Measurements from ENCODE around the gene TMEM121B.

TMEM121B gene

DNA sequence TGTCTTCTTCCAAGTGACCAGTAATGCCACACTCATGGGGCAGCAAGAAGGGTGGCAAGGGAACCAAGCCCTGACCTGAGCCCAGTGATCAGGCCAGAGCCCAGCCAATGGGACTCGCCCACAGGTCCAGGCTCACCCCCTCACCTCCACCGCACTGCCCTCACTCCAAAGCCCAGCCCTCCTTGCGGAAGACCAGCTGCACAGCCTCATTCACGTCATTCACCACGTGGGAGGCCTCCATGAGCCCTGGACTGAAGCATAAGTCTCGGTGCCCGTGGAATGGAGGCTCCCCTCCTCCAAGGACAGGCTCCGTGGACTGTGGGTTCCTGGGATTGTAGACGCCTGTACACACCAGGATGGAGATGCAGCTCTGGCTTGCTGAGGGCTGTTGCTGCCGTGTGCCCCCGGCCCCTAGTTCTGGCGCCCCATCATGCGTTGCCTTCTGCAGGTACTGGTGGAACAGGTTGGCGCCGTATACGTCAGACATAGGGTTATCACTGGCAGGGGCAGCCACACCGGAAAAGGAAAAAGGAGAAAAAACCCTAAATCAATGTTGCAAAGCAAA lies 16.8 kb upstream of the TMEM121B start:
- DNase-seq: no peak

DNA sequence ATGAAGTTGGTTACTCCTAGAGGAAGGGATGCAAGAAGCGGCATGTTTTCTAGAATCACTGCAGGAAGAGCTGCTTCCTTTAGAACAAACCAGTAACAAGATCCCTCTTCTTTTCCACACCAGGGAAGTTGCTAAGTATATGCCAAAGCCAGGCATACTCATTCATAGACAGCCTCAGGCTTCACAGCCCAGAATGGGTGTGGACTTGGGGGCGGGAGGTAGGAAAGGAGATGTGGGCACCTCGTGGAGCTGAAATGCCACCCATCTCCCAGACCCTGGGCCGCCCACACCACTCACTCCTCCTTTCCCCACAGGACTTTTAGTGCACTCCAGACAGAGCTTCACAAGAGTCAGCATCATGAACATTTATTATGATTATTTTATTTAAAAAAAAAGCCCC lies 16.0 kb upstream of the TMEM121B start:
- no peak for DNase-seq

DNA sequence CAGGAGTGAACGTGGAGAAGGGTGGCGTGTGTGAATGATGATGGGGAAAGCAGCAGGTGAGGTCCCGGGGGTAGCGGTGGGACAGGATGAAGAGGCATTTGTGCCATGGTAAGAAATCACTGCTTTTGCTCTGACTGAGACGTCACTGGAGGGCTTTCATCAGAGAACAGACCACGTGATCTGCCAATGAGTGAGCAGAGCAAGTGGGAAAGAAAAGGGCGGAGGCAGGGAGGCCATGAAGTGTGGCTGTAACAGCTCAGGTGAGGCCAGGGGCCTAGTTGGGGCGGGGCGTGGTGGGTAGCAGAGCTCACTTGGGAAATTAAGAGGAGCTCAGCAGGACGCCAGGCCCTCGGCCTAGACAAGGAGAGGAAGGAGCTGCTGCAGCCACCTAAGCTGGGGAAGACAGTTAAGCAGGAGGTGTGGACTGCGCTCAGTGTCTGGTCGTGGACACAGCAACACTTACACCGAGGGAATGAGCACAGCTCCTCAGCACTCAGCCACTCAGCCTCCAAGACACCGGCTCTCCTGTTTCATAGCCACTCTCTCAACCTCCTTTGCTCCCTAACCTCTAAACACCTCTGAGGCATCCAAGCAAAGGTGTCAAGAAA lies 14.1 kb upstream of the TMEM121B start:
- no peak for DNase-seq

DNA sequence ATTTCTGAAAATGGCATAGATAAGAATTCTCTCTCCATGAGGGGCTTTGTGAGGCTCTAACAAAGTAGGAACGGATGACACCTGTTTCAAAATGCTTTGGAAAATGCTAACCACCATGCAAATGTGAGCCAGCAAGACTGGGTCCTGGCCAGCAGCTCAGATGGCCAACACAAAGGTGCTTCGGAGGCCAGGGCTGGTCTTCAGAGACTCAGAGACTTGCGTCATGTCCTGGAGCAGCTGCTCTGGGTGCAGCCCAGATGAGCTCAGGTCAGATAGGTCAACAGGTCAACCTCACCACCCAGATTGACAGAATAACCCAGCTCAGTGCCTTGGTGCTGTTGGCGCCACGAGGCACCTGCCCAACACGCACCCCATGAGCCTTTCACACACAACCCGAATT lies 12.0 kb upstream of the TMEM121B start:
- no peak for DNase-seq

DNA sequence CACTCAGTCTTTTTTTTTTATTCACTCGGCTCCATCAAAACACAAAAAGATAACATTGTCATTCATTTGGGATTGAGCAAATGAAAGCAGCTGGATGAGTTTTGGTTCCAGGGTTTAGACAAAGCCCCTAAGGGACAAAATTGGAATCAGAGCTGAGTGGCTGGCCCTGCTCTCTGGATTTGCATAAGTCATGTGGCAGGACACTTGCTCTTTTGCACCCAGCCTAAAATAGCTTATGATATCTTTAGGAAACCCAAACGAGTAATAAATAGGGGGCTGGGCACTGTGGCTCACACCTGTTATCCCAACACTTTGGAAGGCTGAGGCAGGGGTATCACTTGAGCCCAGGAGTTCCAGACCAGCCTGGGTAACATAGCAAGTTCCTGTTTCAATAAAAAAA lies 11.0 kb upstream of the TMEM121B start:
- DNase-seq: no peak

DNA sequence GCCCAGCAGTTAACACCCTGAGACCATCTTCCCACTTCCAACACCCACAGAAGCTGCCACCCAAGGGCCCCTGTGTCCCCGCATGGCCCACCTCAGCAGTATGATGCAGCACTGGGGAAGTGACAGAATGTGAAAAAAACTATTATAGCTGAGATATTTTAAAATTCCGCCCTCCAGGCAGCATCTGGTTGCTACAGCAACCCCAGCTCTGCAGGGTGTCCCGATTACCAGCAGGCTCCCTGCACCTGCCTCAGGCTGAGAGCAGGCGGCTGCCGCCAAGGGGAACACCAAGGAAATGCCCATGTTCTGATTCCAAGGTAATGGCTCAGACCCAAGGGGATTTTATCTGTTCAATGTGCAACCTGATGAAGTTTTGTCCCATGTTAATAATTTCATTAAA lies 10.5 kb upstream of the TMEM121B start:
- no peak for DNase-seq

DNA sequence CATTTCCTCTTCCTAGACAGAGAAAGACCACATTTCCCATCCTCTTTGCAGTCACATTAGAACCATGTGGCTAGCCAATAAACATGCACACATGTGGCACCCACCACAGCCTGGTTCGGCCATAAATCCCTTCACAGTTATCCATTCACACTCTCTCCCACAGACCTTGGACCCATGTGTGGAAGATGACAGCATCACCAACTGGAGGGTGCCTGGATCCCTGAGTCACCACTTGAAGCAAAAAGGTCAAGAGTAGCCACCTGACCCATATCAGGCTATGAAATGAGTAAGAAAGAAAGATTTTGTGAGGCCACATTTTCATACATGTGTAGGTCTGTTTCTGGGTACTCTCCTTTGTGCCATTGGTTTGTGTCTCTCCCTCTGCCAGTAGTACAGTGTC lies 9.0 kb upstream of the TMEM121B start:
- no peak for DNase-seq

DNA sequence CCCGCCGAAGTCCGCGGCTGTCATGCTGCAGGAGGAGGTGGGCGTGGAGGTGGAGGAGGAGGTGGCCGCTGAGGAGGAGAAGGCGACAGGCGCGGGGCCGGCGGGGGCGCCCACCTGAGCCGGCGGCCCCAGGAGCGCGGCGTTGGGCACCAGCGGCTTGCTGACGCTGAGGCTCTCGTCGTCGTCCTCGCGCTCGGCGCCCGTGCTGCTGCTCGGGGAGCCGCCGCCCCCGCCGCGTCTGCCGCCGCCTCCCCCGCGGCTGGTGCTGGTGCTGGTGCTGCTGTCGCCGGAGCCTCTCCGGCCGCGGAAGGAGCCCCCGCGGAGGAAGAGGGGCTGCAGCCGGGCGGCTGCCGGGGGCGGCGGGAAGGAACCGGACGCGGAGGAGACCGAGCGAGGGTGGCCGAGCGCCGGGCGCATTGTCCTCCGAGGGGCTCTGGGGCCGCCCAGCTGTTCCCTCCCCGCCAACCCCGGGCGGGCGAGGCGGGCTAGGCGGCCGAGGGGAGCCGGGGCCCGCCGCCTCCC lies 388 bp downstream of the TMEM121B start:
- DNase-seq: peak; percentile 41

DNA sequence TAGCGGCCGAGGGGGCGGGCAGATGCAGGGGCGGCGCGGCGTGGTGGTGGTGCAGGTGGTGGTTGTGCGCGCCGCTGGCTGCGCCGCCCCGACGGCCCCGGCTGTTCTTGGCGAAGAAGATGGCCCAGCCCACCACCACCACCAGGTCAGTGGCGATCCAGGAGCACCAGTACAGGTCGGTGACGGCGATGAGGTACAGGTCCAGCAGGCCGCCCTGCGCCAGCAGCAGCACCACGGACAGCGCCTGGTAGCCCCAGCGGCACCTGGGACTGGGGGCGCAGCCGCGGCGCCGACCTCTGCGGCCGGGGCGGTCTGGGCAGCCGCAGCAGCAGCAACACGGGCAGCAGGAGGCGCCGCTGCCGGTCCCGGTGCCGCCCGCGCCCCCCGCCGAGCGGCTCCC lies 879 bp downstream of the TMEM121B start:
- DNase-seq: peak; percentile 65

DNA sequence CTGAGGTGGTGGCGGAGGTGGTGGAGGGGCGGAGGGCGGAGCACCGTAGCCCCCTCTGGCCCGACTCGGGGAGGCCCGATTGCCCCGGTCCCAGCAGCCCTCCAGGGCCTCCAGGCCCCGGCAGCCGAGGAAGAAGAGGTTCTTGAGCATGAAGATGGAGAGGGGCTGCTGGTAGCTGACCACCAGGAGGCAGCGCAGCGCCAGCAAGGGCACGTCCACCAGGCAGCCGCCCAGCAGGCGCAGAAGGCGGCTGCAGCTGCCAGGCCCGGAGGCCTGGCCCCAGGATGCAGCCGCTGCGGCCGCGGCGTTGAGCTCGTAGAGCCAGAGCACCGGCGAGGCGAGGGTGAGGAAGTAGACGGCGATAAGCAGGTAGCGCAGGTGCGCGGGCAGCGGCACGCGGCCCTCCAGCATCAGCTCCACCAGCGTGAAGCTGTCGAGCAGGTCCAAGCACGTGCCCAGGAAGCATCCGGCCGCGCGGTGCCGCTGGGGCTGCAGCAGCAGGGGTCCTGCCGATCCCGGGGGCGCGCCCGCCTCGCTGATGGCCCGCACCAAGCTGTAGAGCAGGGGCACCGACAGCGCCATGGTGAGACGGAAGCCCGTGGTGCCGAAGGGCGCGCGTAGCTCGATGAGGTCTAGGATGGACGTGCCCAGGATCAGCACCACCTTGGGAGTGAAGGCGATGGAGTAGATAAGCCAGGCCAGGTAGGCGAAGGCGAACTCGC lies 1.5 kb downstream of the TMEM121B start:
- DNase-seq: peak; percentile 22

DNA sequence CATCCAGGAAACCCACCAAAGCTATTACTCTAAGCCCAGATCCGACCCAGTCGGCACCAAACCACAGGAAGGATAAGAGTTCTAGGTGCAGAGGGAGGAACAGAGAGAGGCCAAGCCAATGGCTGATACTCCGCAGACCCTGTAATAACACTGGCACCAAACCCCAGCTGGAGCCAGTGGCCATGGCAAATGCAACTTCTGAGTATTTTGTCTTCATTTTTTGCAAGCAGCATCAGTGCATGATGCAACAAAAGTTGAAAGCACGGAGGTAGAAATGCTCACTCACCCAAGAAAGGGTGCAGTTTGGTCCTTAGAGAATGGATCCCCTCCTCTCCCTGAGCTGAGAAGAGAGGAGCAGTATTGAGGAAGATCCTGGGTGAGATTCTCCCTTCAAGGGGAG lies 2.8 kb downstream of the TMEM121B start:
- DNase-seq: no peak

DNA sequence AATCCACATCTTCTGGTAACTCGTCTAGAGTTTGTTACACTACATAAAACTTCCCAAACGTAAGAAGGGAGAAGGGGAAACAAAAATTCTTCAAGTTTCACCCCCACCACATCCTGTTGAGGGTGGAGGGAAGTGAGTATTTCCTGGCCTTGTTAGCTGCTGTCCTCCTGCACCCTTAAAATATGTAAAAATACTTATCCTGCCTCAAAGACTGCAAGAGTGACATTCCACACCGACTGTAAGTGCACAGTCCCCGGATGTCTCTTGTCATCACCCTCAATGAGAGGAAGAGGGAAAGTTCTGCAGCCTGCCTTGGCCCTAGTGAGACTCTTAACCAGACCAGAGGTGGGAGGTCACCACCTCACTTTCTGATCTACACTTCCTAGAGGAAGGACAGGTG lies 3.3 kb downstream of the TMEM121B start:
- DNase-seq: no peak

DNA sequence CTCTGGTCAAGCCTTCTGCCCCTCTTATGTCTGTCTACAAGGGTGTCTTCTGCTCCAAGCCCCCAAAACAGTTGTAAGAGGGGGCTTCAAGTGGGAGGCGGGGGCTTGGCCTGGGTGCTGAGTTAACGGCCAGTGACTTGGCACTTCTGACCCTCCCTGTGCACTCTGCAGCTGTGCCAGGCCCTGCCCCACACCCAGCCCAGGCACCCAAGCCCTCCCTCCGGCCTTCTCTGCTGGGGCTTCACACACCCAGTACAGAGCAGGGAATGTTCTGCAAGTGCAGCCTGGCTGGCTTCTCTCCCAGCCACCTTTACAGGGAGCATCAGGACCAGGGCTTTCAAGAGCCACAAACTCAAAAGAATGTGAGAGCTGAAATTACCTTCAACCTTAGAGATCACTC lies 3.8 kb downstream of the TMEM121B start:
- no peak for DNase-seq

DNA sequence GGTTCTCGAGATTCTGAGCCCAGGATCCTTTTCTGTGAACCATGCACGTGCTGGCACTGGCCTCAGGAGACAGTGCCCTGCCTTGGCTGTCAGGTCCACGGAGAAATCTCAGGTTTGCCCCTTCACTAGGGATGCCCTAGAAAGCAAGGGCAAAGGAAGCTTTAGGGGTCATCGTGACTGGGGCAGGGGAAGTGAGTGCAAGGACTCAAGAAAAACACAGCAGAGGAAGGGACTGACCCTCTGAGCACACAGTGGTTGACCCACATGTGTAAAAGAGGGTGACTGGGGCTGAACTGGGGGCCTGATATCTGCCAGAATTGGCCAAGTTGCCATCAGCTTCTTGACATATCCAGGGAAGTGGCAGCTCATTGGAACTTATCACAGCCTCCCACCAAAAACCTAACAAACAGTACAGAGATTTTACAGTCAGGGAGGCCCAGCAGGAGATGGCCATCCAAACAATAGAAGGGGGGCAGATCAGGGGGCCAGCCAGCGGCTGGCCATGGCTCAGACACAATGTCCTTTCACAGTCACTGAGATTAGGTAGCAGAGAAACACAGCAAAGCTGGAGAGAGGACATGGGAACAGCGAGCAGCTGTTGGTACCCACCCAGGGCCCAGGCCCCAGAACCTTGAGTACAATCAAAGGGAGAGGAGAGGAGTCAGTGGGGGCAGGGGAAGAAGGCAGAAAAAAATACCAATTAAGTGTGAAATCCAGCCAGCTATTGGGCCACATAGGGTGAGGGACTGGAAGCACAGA lies 4.4 kb downstream of the TMEM121B start:
- no peak for DNase-seq

DNA sequence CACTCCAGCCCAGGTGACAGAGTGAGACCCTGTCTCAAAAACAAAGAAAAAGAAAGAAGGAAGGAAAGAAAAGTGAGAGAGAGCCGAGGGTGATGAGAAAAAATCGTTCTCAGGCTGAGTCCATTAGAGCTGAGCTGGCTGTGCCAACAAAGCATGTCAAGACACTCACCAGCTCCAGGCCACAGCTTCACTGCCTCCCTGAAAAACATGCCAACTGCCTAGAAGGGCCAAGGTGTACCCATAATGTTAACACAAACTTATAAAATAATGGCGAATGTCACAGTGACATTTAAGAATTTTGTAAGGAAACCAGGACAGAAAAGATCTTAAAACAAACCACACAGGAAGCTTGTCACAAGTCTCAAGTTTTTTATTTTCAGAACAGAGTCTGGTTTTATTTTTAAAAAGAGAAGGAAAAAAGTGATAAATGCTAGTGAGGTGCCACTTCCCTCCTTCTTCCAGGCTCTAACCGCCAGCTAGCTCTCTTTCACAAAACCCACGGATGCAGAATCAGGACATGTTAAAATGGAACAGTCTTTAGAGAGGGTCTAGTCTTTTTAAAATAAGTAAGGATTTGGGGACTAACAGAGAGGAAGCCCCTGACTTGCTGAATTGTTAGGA lies 5.1 kb downstream of the TMEM121B start:
- no peak for DNase-seq

DNA sequence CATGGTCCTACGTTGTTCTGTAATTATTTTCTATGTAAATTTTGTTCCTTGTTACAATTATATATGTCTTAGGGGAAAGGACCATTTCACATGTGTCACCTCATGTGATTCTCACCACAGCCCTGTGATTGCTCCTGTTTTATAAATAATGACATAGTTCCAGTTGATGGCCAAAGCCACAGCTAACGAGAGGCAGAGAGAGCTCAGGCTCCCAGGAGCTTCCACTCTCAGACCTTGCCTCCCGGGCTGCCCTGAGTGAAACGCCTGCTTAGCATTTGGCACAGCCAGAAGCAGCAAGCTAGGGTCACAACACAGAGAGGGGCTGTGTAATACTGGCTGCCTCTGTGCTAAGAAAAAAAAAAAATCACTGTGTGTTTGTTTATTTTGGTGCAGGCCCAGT lies 5.9 kb downstream of the TMEM121B start:
- no peak for DNase-seq

DNA sequence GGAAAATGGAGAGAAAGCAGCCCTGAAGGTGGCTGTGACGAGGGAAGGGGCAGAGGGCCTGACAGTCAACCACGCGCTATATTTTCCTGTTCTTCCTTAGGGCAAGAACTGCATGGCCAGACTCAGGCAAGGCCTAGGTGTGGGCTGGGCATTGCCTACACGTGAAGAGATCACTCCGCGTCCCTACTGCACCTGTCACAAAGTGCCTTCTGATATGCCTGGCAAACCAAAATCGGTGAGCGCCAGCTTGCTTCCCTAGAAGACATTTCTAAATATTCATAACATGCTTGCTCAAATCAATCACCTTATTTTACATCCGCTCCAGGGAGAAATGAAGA lies 6.3 kb downstream of the TMEM121B start:
- no peak for DNase-seq

DNA sequence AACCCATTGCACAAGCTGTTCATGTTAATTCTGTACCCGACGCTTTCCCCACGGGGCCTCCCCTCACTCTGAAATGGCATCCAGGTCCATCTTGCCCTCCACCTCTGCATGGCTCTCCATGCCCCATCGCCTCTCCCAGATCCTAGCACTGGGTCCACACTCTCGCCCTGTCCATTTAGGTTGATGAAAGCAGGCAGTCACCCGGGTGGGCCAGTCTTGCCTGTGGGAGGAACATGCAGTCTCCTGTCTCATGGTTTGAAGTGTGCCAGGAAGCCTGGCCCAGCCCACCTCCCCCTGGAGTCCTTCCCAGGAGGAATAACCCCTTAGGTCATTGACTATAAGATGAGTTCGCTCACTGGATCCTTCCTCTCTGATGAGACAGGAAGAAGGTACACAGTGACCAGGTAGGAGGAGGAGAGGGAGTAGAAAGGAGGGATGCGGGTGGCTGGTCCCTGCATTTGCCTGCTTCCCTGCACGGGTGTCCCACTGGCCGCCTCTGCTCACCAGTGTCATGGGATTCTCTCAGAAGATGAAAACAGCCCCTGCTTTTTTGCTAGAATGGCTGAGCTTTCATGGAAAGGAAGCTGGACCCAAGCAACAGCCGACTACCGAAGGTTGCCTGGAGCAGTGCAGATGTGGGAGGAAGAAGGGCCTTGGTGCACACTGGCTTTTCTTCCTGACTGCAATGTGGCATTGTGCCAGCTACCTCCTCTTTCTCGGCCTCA lies 6.8 kb downstream of the TMEM121B start:
- DNase-seq: no peak

DNA sequence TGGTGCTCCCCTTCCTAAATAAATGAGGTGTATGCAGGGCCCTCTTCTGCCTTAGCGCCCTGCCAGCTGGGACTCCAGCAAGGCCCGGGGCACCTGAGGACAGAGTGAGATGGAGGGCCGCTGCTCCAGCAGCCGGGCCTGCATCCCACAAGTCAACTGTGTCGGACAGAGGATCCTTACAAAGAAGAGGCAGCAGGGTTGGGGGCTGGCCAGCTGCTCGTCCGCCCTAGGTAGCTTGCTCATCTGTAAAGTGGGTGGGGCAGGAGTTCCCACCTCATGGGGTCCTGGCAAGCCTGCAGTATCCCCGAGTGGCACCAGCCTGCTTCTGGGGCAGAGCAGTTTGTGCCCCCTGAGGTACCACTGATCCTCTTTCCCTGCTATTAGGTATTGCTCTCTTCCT lies 7.6 kb downstream of the TMEM121B start:
- DNase-seq: no peak

DNA sequence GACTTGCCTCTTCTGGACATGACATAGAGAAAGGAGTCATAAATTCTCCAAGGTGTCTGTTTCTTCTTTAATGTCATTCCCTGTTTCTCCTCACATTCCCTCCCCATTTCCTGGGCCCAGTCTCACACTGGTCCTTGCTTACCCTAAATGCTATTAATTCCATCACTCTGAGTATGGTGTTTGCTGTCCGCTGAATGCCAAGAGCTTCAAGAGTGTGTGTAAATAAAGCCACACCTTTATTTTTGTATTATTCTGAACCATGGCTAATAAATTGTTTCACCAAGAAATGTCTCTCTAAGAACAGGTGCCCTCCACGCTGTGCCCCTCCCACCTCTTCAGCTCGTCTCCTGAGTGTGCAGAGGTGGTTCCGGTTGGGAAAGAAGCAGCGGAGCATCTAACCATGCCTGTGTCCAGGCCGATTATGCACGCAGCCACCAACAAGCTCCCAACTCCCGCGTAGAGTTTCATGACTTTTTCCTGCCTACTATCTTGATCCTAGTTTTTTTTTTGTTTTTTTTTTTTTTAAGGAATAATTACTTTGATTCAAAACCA lies 8.6 kb downstream of the TMEM121B start:
- DNase-seq: no peak

DNA sequence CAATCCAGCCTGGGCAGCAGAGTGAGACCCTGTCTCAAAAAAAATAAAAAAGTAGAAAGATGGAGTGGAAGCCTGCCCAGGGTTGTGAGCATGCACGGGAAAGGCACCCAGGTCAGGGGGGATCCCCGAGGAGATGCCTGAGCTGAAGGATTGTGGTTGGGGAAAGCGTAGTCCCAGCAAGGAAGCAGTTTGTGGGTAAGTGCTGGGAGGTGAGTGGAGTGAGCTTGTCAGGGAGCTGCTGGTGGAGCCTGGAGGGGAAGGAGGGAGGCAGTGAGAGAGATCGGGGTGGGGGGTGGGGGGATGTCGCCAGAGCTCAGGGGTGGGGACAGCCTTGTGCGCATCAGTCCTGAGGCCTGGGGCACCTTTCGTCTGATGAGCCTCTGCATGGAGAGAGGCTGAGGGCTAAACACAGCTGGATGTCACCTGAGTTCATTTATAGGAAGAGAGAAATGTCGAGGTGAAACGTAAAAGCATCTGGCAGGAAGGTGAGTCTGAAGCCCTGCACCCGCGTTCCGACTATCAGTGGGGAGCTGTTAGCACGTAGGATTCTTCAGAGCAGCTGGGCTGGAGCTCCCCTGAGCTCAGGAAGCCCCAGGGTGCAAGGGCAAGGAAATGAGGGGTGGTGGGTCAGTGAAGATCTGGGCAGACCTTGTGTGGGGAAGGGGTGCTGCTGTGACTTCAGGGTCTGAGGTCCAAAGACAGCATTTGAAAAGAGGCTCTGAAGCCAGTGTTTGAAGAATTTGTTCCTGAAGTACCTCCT lies 10.2 kb downstream of the TMEM121B start:
- no peak for DNase-seq

DNA sequence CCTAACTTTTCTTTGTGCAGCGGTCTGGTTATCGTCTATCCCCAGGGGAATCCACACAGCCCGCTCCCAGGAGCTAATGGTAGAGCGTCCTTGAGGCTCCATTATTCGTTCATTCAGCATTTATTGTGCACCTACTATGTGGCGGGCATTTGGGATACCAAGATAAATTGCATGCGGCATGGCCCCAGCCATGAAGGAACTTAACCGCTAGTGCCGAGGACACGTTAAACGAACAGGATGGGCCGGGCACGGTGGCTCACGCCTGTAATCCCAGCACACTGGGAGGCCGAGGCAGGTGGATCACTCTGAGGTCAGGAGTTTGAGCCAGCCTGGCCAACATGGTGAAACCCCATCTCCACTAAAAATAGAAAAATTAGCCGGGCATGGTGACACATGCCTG lies 11.2 kb downstream of the TMEM121B start:
- DNase-seq: no peak

All from stimulated activated CD4-positive, alpha-beta T cell treated with anti-CD3 and anti-CD28 coated beads, Interleukin-4, amount 100 ng/mL, for 1 hour (primary cell).